HG03521 (cell line): Measurements from ENCODE around the gene ZNF526.
"Not testable (repeated sequence)": the region's sequence is repeated elsewhere in the genome, so short reads cannot be mapped to it uniquely, and the experiment has no call there.

ENCODE experiments used
- ATAC-seq: cut with Tn5 transposase; IDR thresholded peaks from one replicate; pipeline ENCODE4 v1.9.1; 2021; ENCODE audit warnings: mild to moderate bottlenecking, moderate library complexity; ENCODE audit not compliant: unreplicated experiment

ZNF526 gene

DNA sequence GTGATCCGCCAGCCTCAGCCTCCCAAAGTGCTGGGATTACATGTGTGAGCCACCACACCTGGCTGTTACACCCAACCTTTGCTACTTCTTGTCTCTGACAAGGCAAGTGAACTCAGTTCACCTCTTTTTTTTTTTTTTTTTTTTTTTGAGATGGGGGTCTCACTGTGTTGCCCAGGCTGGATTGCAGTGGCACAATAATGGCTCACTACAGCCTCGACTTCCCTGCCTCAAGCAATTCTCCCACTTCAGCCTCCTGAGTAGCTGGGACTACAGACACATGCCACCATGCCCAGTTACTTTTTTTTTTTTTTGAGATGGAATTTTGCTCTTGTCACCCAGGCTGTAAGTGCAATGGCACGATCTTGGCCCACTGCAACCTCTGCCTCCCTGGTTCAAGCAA lies 37.7 kb downstream of the ZNF526 start:
- ATAC-seq, result not testable (repeated sequence)

DNA sequence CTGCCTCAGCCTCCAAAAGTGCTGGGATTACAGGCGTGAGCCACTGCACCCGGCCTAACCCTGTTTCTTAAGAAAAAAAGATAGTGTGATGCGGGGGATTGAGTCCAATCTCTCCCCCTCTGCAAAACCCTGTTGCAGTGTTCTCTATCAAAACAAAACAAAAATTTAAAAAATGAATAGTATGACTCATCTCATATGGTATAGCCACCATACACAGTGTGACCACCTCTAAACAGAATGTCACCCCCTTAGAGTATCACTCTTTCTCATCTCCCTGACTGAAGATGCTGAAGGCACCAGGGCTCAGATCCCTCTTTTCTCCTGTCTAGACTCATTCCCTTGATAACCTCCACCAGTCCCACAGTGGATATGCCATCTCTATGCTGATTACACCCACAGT lies 41.7 kb downstream of the ZNF526 start:
- no peak for ATAC-seq

DNA sequence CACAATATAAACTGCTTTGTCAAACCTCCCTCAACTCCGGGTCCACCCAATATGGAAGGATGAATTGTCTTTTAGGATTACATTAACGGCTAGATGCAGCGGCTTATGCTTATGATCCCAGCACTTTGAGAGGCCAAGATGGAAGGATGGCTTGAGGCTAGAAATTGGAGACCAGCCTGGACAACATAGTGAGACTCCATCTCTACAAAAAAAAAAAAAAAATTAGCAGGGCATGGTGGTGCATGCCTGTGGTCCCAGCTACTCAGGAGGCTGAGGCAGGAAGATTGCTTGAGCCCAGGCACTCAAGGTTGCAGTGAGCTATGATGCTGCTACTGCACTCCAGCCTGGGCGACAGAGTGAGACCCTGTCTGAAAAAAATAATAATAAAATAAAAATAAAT lies 46.0 kb downstream of the ZNF526 start:
- not testable (repeated sequence) for ATAC-seq

DNA sequence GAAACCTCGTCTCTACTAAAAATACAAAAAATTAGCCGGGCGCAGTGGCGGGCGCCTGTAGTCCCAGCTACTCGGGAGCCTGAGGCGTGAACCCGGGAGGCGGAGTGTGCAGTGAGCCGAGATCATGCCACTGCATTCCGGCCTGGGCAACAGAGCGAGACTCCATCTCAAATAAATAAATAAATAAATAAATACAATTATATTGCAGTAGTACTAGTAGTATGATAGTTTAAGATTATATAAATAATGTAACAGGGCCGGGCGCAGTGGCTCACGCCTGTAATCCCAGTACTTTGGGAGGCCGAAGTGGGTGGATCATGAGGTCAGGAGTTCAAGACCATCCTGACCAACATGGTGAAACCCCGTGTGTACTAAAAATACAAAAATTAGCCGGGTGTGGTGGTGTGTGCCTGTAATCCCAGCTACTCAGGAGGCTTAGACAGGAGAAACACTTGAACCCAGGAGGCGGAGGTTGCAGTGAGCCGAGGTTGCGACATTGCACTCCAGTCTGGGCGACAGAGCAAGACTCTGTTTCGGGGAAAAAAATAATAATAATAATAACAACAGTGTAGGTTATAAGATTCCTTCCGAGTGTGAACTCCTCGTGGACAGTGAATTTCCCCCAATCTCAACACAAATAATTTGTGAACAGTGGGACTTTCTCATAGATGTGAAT lies 47.0 kb downstream of the ZNF526 start:
- ATAC-seq, result not testable (repeated sequence)

DNA sequence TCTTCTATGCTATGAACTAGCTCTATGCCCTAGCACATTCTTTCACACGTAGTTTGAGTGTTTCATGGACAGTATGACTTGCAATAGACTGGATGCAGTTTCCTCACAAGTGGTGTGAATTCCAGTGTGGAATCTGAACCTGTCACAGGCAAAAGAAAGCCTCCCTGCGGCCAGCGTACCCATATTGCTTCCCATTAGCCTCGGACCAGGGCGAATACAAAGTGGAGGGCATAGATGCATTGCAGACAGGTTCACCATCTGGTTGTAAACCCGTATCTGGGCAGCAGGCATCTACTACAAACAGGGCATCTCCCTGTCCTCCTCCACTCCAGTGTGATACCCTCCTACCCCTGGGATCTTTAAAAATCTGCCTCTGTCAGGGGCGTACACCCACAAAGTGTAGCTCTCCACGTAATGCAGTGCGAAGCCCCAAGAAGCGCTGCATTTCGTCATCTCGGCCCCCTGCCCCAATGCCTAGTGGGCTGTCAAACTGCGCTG lies 47.6 kb downstream of the ZNF526 start:
- ATAC-seq, result no peak

DNA sequence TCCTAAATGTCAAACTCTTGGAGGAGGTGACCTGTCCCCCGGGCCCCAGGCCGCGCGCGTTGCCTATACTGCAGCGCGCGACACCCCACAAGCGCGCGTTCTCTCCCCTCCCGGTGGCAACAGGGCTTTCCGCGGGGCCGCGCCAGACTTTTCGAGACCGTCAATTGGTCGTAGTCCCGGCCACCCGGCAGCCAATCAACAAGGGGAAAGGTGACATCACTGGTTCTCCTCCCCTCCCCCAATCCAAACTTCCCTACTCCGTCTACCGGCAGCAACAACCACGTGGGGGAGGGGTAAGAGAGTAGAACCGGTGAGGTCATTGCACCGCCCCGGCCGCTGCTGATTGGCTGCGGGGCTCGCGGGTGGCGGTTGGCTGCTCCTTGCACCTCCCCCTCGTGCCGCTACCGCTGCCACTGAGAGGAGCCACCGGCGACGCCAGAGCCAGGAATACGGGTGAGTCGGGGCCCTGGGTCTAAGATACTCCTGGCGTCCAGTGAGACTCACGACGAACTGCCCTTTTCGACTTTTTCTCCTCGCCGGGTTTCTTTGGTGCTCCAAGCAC lies 48.1 kb downstream of the ZNF526 start:
- ATAC-seq, result peak; percentile 50

DNA sequence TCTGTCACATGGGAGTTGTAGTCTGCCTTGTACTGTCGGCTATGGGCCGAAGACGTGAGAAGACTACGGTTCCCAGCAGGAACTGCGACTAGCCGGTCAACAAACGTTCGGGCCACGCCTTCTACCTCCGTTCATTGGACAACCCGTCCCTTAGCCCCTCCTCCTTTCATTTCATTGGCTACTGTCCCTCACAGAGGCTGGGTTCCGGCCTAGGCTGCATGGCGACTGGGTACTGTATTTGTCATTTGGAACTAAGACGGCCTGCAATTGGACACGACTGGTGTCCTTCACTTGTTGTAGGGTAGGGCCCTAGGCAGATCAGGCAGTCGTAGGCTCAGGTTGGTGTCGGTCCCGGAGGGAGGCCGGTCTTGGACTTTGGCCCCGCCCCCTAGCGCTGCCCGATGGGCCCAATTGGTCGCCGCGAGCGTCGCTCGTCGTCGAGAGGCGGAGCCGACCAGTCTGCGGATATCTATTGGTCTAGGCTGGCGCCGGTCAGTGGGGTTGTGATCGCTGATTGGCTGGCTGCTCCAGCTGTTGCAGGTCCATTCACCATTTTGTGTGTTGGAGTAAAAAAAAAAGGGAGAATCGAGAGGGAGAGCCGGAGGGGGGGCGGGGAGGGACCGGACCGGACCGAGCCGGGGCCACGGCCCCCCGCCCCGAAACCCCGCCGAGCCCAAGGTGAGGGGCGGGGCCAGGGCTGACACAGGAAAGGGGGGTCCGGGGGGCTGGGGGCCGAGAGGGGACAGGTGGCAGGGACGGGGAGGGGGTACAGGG lies 48.8 kb downstream of the ZNF526 start, which contains the start of gene CIC:
Gene CIC, plus strand, starts transcription at position 549 of the 774 bp plus-strand sequence. CDS start 2,532 bp downstream, outside the sequence.
- peak; percentile 75 for ATAC-seq

DNA sequence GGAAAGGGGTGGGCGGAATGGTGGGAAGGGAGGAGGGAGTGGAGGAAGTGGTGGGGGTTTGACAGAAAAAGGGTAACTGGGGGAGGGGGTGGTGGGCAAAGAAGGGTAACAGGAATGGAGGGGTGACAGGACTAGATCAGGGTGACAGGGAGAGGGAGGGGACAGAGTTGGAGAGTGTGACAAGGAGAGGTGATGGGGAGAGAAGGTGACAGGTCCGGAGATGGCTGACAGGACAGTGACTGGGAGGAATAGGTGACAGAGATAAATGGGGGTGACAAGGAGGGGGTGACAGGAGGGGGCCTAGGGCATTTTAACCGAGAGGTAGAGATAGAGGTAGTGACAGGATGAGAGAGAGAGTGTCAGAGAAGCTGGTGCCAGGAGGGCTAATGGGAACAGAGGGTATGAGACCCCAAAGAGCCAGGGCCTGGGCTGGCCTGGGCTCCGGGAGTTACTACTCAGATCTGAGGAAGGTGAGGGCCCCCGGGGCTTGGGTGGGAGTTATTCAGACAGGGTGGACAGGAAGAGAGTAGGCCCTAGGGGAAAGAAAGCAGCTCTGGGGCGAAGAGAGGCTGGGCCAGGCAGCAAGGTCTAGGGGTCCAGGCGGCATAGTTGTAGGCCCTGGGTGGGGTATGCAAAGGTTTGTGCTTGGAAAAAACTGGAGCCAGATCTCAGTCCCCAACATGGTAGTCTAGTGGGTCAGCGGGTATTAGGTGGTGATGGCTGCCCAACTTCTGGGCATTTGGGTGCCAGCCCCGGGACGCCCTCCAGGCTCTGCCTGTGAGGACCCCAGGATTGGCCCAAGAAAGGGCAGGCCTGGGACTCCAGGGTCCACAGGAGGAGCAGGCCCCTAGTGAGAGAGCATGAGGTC lies 49.6 kb downstream of the ZNF526 start:
- ATAC-seq, result no peak

DNA sequence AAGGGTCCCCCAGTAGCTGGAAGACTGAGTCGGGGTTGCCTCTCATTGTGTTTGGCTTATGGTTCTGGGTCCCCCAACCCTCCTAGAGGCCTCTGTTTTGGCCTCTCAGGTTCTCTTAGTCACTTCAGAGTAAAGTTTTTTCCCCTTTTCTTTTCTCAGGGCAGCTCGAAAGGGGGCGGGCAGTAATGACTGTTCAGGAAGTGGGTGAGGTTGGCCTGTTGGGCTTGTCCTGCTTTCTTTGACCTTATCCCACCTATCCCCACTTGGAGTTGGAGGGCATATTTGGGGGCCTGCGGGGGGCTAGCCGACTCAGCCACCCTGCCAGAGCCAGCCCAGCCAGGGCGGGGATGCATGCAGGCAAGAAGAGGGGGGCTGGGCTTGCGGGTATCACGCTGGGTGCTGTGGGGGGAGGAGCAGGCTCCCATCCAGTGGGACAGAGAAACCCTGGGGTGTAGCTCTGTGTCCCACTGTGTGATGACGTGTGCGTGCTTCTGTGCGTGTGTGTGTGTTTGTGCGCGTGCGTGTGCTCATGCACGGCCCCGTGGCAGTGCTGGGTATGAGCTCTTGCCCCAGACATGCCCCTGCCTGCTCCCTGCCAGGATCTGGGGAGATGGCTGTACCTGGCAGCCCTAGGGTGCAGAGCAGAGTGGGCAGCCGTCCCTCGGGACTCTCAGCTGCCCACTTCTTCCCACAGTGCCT lies 50.4 kb downstream of the ZNF526 start:
- ATAC-seq, result no peak

DNA sequence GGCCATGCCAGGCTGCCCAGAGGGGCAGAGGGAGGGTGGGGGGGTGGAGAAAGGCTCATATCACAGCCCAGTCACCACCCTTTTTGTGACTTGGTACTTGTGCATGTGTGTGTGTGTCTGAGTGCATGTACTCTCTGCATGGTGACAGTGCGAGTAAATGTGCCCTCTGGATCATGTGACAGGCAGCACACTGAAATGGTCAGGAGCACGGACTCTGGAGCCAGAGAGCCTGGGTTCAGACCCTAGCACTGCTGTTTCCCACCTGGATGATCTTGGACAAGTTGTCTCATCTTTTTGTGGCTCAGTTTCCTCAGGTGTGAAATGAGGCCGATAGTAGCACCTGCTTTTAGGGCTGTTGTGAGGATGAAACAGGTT lies 50.9 kb downstream of the ZNF526 start:
- ATAC-seq, result no peak

DNA sequence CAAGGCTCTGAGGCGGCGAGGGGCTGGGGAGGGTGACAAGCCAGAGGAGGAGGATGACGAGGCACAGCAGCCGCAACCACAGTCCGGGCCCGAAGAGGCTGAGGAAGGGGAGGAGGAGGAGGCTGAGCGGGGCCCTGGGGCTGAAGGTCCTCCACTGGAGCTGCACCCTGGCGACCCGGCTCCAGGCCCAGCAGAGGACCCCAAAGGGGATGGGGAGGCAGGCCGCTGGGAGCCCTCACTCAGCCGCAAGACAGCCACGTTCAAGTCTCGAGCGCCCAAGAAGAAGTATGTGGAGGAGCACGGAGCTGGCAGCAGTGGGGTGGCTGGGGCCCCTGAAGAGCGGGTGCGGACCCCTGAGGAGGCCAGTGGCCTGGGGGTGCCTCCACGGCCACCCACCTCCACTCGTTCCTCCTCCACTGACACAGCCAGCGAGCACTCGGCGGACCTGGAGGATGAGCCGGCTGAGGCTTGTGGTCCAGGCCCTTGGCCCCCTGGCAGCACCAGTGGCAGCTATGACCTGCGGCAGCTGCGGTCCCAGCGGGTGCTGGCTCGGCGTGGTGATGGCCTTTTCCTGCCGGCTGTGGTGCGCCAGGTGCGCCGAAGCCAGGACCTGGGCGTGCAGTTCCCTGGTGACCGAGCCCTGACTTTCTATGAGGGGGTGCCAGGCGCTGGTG lies 51.9 kb downstream of the ZNF526 start:
- ATAC-seq, result no peak

DNA sequence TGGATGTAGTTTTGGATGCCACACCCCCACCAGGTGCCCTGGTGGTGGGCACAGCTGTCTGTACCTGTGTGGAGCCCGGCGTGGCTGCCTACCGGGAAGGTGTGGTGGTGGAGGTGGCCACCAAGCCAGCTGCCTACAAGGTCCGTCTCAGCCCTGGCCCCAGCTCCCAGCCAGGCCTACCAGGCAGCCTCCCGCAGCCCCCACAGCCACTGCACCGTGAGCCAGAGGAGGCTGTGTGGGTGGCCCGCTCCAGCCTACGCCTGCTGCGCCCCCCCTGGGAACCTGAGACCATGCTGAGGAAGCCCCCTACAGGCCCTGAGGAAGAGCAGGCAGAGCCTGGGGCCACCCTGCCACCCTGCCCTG lies 52.4 kb downstream of the ZNF526 start:
- no peak for ATAC-seq

DNA sequence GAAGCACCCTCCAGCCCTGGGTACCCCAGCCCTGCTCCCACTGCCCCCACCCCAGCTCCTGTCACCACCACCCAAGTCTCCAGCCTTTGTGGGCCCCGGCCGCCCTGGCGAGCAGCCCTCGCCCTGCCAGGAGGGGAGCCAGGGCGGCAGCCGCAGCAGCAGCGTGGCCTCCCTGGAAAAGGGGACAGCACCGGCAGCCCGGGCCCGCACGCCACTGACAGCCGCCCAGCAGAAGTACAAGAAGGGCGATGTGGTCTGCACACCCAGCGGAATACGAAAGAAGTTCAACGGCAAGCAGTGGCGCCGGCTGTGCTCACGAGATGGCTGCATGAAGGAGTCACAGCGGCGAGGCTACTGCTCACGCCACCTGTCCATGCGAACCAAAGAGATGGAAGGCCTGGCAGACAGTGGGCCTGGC lies 52.9 kb downstream of the ZNF526 start:
- ATAC-seq, result no peak

DNA sequence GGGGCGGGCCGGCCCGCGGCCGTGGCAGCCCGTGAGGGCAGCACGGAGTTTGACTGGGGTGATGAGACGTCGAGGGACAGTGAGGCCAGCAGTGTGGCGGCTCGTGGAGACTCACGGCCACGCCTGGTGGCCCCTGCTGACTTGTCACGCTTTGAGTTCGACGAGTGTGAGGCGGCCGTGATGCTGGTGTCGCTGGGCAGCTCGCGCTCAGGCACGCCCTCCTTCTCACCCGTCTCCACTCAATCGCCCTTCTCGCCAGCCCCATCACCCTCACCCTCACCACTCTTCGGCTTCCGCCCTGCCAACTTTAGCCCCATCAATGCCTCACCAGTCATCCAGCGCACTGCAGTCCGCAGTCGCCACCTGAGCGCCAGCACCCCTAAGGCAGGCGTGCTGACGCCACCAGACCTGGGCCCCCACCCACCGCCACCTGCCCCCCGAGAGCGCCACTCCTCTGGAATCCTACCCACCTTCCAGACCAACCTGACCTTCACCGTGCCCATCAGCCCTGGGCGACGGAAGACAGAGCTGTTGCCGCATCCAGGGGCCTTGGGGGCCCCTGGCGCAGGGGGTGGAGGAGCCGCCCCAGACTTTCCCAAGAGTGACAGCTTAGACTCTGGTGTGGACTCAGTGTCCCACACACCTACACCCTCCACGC lies 53.4 kb downstream of the ZNF526 start:
- ATAC-seq, result no peak

DNA sequence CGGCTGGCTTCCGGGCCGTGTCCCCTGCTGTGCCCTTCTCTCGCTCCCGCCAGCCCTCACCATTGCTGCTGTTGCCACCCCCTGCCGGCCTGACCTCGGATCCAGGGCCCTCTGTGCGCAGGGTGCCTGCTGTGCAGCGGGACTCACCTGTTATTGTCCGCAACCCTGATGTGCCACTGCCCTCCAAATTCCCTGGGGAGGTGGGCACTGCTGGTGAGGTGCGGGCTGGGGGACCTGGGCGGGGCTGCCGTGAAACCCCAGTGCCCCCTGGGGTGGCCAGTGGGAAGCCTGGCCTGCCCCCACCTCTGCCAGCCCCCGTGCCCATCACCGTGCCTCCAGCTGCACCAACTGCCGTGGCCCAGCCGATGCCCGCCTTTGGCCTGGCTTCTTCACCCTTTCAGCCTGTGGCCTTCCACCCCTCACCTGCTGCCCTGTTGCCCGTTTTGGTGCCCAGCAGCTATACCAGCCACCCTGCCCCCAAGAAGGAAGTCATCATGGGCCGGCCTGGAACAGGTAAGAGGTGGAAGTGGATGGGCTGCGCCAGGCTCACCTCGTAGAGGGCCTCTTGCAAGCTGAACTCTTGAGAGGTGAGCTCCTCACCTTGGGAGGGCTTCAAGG lies 54.1 kb downstream of the ZNF526 start:
- no peak for ATAC-seq

DNA sequence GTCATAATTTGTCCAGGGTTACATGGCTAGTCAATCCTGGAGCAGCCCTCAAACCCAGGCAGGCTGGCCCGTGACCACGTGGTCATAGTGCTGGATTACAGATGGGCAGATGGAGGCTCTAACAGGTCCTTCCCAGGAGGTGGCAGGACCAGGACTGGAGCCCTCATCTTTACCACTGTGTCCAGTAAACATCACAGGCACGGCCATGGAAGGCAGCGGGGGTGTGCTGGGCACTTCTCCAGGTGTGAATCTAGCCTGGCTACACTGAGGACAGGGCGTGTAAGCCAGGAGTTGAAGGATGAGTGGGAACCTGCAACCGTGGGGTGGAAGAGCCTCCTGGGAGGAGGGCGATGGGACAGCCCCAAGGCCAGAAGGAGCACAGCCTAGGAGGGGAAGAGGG lies 55.0 kb downstream of the ZNF526 start:
- no peak for ATAC-seq

DNA sequence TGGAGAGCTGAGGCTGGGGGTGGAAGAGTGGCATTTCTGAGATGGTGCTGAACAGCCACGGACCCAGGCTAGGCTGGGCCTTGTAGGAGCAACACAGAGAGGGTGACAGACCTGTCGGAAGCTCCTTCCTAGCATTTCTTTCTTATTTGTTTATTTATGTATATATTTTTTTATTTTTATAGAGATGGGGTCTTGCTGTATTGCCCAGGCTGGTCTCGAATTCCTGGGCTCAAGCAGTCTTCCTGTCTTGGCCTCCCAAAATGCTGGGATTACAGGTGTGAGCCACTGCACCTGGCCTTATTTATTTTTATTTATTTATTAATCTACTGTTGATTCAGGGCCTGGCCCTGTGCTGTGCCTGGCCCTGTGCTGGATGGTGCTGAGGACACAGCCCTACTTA lies 55.4 kb downstream of the ZNF526 start:
- ATAC-seq, result no peak

DNA sequence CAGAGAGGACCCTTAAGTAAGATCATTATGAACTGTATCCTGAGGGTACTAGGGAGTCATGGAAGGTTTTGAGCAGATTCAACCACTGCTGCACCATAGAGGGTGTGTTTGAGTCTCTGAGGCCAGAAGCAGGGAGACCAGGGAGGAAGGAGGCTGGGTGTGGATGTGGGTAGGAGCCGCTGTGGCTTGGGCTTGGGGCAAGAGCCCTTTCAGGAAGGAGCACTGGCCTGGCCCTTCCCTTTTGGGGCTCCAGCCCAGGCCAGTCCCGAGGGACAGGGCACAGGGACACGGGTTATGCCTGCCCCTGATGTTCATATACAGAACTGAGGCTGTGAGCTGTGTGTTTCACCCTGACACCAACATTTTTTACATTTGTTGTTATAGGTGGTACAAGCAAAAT lies 56.2 kb downstream of the ZNF526 start:
- no peak for ATAC-seq

DNA sequence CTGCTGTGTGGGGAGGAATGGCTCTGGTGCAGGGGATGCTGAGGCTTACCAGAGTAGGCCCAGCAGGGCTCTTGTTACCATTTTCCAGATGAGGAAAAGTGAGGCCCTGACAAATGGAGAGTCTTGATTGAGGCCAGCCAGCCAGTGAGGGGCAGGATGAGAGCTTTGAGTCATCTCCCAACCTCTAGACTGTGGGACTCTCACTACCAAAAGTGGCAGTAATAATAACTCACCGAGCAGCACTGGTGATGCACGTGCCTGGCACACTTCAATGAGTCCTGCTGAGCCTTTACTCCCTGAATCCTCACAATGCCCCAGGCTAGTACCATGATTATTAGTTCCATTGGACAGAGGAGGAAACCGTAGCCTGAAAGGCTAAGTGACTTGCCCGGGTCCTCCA lies 56.7 kb downstream of the ZNF526 start:
- ATAC-seq, result no peak
